Esophagus squamous epithelium (tissue), 4 donors: ENCODE measurements around the gene GSC.

Experiments used
- CTCF ChIP-seq, 6 experiments: fragments of 450-650 bp in 4 of 6; fragments of 200-600 bp in 2 of 6; sonication (generic) in 2 of 6; IDR thresholded peaks; one replicate each; pipeline ENCODE4 v1.5.1; 2016 to 2019; ENCODE audit warnings: antibody characterized with exemption in 6 of 6, mild to moderate bottlenecking in 4 of 6, moderate library complexity in 4 of 6
- POLR2A ChIP-seq, 4 donors: fragments of 450-650 bp; IDR thresholded peaks; one replicate each; pipeline ENCODE4 v1.6.1; 2017; ENCODE audit warnings: antibody characterized with exemption in 4 of 4, mild to moderate bottlenecking in 4 of 4, moderate library complexity in 3 of 4

GRCh38 chr14:94787655-94788054 lies 17.7 kb upstream of the GSC start:
- TF ChIP-seq CTCF (IDR thresholded peaks at IDR 0.05) (no peak), POLR2A (IDR thresholded peaks at IDR 0.05) (no peak)
